Retinal pigment epithelial cell (primary cell): Measurements from ENCODE around the gene PDE4D.

ENCODE experiments used
- DNase-seq: peaks from one replicate; pipeline ENCODE4 v3.0.0-alpha.2; 2010; ENCODE audit warnings: low read depth
- H3K4me3 ChIP-seq: 2 replicates; pipeline ENCODE4 v1.5.1; 2011; ENCODE audit warnings: mild to moderate bottlenecking, low read length, control low read depth, moderate library complexity
- TF ChIP-seq, protein P1 (sequence below): conservative IDR thresholded peaks from 2 replicates; pipeline ENCODE4 v1.5.1; 2011; ENCODE audit warnings: low read depth, low read length, control low read depth, inconsistent platforms

Gene PDE4D

DNA sequence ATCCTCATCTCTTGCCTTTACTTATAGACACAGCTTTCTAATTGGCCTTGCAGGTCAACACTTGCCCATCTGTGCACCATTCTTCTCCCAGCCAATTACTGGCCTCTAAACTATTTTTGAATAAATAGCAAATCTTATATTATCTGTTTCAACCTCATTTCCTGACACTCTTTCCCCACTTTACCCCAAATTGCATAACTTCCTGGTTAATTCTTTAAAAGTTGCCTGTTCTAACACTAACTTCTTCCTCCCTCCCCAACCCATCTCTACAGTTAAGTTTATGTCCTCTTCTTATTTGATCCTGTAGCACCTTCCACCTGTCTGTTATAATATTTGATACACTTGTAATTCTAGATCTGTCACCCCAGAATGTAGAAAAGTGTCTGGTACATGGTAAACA lies 372.1 kb downstream of the PDE4D start:
- TF ChIP-seq, protein P1, sequence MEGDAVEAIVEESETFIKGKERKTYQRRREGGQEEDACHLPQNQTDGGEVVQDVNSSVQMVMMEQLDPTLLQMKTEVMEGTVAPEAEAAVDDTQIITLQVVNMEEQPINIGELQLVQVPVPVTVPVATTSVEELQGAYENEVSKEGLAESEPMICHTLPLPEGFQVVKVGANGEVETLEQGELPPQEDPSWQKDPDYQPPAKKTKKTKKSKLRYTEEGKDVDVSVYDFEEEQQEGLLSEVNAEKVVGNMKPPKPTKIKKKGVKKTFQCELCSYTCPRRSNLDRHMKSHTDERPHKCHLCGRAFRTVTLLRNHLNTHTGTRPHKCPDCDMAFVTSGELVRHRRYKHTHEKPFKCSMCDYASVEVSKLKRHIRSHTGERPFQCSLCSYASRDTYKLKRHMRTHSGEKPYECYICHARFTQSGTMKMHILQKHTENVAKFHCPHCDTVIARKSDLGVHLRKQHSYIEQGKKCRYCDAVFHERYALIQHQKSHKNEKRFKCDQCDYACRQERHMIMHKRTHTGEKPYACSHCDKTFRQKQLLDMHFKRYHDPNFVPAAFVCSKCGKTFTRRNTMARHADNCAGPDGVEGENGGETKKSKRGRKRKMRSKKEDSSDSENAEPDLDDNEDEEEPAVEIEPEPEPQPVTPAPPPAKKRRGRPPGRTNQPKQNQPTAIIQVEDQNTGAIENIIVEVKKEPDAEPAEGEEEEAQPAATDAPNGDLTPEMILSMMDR, result no peak
- DNase-seq, result no peak
- no peak overlapping the region for H3K4me3 ChIP-seq

DNA sequence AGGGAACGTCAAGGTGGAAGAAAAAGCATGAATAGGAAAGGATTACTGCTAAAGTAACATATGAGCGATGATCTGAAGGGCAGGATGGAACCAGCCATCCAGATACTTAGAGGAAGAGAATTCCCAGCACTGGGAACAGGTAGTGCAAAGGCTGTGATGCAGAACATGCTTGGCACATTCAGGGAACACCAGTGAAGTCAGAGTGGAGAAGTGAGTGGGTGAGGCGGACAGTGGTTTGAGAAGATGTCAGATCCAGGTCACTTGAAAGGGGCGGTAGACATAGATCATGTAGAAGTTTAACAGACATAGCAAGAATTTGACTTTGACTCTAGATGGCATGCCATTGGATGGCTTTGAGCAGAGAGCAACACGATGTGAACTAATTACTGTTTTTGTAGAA lies 374.2 kb downstream of the PDE4D start:
- DNase-seq, result no peak
- TF ChIP-seq, protein P1, result no peak
- H3K4me3 ChIP-seq, result no peak overlapping the region

DNA sequence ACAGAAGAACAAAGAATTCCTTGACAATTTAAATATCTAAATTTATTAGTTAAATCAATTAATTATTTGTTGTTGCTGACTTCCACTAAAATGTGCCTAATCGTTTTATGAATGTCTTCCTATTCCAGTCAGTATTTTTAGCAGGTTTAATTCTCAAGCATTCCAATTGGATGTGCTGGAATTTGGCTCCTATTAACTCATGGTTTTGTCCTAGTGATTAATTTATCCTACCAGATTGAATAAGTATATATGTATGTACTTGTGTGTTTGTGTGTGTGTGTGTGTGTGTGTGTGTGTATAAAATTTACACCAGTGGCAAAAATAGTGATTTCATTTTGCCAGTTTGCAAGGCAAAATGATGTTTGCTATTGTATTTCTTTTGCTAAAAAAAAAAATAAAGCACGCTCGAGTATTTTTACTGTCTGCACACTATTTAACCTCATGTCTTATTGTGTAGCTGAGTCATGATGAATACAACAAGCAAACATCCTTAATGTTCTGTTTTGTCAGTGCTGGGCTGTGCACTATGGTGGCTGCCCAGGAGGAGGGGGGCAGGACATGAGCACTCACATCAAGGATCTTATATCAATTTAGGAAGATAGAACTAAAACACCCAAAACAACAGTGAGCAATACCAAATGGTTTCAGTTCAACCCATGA lies 375.5 kb downstream of the PDE4D start:
- peak; percentile 51 for DNase-seq
- no peak overlapping the region for H3K4me3 ChIP-seq
- TF ChIP-seq, protein P1, result no peak

DNA sequence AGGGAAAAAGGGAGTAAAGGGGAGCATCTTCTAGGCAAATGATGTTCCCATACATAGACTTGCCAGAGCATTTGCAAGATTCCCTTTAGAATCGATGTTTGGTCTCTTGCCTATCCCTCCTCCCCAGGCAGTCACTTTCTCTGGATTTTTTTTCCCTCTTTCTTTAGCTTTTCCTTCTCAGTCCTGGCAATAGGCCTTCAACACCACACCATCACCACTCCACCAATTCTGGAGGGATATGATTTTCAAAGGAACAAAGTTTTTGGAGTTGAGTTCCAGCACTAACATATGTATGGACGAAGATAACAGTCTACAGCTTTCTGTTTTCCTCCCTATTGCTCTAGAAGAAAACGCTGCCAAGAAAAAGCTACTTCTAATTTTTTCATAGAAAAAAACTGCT lies 377.4 kb downstream of the PDE4D start:
- TF ChIP-seq, protein P1, result no peak
- no peak overlapping the region for H3K4me3 ChIP-seq
- no peak for DNase-seq

DNA sequence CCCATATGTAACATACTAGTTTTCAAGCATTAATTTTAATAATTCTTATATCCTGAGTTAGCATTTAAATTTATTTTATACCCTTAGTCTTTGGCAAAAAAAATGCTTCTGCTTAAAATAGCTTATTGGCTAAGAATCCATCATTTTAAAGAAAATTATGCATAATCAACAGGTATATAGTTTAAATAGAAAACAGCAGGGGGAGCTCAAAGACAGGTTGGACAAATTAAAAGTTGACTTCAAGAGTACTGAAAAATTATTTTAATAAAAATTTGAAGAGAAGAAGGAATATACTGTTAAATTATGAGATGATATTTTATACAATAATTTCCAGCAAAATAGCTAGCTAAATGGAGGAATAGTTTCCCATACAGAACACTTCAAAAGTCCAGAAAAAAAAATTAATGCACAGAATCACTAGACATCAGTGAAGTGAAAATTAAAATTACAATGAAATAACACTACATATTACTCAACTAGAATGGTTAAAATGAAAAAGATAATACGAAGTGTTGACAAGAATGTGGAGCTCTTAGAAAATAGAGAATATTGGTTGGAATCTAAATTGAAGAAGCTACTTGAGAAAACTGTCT lies 387.1 kb downstream of the PDE4D start:
- no peak for DNase-seq
- H3K4me3 ChIP-seq, result no peak overlapping the region
- TF ChIP-seq, protein P1, result peak; percentile 47

DNA sequence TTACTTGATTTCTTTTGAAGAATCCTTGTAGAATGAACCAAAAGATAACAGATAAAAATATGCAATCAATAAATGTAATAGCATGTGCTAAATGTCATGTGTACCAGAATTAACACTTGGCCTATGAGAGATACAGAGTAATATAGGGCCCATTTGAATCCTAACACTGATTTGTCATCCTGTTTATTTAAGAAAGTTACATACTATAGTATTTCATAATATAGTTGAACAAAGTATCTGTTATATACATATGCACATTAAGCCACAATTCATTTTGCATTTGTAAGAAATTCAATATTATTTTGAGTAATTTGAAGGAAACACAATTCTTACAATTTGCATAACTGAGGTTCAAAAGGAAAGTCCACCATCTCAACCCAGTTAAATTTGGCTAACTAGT lies 389.5 kb downstream of the PDE4D start:
- H3K4me3 ChIP-seq, result no peak overlapping the region
- no peak for DNase-seq
- TF ChIP-seq, protein P1, result no peak

DNA sequence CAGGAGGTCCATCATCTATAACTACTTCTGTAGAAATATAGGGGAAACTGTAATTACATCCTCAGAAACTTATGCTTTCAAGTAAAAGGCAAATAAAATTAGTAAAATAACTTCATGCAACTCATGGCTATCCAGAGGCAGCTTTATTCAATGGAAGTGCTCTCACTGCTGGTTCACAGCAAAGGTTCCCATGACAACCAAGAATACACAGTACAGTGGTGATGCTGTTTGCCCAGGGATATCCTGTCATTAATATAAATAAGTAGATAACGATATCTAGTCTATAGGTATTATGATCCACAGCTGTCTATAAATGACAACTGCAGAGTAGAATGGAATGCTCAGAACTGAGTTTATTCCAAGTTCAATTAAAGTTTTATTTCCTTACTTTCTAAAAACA lies 390.3 kb downstream of the PDE4D start:
- TF ChIP-seq, protein P1, result no peak
- DNase-seq, result no peak

More for the DNA sequence above, 390.3 kb downstream of the PDE4D start:
- H3K4me3 ChIP-seq, result no peak overlapping the region
